22Rv1 (cell line): ENCODE data around the gene RNF150.
"Not testable (repeated sequence)": the region's sequence is repeated elsewhere in the genome, so short reads cannot be mapped to it uniquely, and the experiment has no call there.

Experiments used
- H3K27ac ChIP-seq: fragments of 450-650 bp; 2 replicates; pipeline ENCODE4 v1.5.1; 2017
- CTCF ChIP-seq: fragments of 450-650 bp; IDR thresholded peaks from 2 replicates; pipeline ENCODE4 v1.5.1; 2017; ENCODE audit warnings: mild to moderate bottlenecking
- ZFX ChIP-seq: fragments of 450-650 bp; IDR thresholded peaks from 2 replicates; pipeline ENCODE4 v1.6.1; 2017; ENCODE audit warnings: antibody characterized with exemption, borderline replicate concordance

RNF150 gene

GRCh38 chr4:140819610-140820009 lies 313.7 kb downstream of the RNF150 start:
- H3K27ac ChIP-seq: no peak overlapping the region
- TF ChIP-seq ZFX (no peak), CTCF (no peak)

DNA sequence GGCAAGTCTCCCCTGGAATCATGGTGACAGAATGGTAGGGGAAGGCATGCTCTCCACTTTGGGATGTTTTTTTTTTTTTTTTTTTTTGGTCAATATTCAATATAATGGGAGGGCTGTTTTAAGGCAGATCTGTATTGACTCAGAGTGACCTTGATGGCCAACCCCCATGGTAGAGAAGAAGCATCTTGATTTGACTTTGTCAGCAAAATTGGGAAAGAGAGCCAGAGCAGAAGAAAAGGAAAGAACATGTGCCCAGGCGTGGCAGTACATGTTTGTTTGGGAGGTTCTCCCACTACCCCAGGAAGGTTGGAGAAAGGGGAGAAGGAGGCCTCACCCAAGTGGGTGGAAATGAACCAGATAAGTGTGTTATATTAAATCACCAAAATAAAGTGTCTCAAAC lies 314.8 kb downstream of the RNF150 start:
- TF ChIP-seq ZFX (no peak), CTCF (no peak)
- H3K27ac ChIP-seq: no peak overlapping the region

DNA sequence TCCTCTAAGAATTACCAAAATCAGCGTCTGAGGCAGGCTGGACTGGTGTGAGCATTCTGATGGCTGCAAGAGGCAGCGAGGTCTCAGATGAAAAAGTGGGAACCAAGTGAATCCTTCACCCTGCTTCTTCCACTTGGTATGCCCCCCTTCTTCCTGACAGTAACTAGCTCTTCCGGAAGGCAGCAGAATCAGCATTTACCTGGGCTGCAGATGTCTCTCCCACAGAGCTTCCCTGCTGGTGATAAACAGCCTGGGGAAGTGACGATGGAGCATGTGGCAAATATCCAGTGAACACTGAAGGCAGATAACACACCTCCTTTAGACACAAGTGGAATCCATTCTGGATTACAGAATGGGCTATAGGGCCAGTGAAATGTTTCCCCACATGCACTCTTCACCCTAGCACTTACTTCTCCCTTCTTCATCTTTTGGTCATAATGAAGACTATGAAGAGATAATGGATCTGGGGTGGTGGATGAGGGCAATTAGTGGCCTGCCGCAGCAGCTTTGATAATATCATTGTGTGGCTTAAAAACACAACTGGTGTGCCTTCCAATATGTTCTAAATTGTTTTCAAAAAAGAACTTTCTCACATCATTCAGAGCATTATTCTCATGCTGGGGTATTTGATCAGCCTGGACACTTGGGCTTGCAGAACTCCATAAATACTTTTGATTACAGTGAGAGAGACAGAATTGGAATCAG lies 316.3 kb downstream of the RNF150 start:
- TF ChIP-seq ZFX (no peak), CTCF (no peak)
- no peak overlapping the region for H3K27ac ChIP-seq

- TF ChIP-seq ZFX (no peak), CTCF (no peak)
- H3K27ac ChIP-seq: no peak overlapping the region
These were observed 319.5 kb downstream of the RNF150 start for GRCh38 chr4:140813804-140814203.

GRCh38 chr4:140812916-140813315 lies 320.4 kb downstream of the RNF150 start:
- TF ChIP-seq ZFX: no peak
- no peak for TF ChIP-seq CTCF
- H3K27ac ChIP-seq: no peak overlapping the region

DNA sequence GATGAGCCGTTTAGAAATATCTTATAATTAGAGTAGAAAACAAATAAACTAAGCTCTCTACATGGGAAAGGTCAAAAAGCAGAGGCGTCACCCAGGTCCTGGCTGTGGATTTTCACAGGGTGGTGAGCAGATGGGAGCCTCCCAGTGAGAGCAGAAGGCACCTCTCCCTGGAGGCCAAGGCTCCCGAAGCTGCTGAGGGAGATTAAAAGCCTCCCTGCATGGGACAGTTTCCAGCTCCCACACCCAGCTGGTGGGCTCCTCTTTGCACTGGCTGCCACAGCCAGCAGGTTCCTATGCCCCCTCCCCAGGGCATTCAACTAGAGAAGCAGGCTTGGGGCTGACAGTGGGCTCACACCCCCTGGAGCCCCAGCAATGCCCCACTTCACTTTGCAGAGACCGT lies 321.8 kb downstream of the RNF150 start:
- TF ChIP-seq CTCF (no peak), ZFX (no peak)
- H3K27ac ChIP-seq: no peak overlapping the region

DNA sequence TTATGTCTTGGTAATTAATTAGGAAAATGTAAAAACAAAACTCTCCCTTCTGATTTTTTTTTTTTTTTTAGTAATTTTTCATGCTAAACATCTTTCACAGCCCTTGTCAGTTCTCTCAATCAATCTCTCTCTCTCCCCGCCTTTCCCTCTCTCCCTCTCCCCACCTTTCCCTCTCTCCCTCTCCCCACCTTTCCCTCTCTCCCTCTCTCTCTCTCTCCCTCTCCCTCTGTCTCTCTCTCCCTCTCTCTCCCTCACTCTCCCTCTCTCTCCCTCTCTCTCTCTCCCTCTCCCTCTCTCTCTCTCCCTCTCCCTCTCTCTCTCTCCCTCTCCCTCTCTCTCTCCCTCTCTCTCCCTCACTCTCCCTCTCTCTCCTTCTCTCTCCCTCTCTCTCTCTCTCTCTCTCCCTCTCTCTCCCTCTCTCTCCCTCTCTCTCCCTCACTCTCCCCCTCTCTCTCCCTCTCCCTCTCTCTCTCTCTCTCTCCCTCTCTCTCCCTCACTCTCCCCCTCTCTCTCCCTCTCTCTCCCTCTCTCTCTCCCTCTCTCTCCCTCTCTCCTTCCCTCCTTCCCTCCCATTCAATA lies 322.6 kb downstream of the RNF150 start:
- H3K27ac ChIP-seq: not testable (repeated sequence)
